DND-41 (cell line): ENCODE data around the gene MAP3K5.

ENCODE experiments used
- CTCF ChIP-seq: IDR thresholded peaks from 2 replicates; pipeline ENCODE4 v1.5.1; 2012; ENCODE audit warnings: borderline replicate concordance, low read length, moderate library complexity, mild to moderate bottlenecking; ENCODE audit not compliant: poor library complexity, severe bottlenecking; ENCODE audit errors: extremely low read depth
- EZH2 ChIP-seq: IDR thresholded peaks from 3 replicates; pipeline ENCODE4 v1.6.1; 2012; ENCODE audit warnings: borderline replicate concordance, low read depth, mild to moderate bottlenecking, moderate library complexity, low read length, inconsistent platforms; ENCODE audit not compliant: severe bottlenecking

DNA sequence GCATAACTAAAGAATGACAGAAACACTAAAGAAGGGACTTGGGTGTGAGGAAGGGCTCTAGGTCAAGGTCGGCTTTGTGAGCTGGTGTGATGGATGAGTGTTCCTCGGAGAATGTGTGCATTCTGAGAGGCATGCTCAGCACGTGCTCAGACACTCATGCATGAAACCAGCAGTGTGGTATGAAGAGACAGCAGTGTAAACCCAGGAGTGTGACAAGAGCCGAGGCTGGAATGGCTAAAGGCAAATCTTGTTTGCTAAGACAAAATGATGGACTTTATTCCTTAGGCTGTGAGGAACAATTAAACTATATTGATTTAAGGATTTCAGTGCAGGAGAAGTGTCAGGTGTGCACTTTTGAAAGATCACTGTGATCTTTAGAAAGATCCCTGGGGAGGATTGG is 134.6 kb downstream of the MAP3K5 start:
- TF ChIP-seq EZH2 = no peak
- no peak for TF ChIP-seq CTCF
